Muscle of arm (tissue), 12 donors: ENCODE data around the gene CD1B. TPM values are rescaled to one million over a fixed set of nuclear protein-coding genes. Genes with fewer than 3 reads are reported as not detected.
A peak's percentile ranks its signal among the peaks of the same experiment; 100 is the strongest.
"Not testable (repeated sequence)": the region's sequence is repeated elsewhere in the genome, so short reads cannot be mapped to it uniquely, and the experiment has no call there.

ENCODE experiments used
- DNase-seq: peaks from one replicate; pipeline ENCODE4 v3.0.0-alpha.2; 2013
- polyA plus RNA-seq, 12 donors: library from polyadenylated mRNA; unstranded; fragments of 120-200 nt; gene quantifications; one replicate each; pipeline ENCODE4 v1.2.1, GENCODE V29; 2013; ENCODE audit not compliant: insufficient read length in 12 of 12

Gene CD1B
- polyA plus RNA-seq, 12 donors, result 0.12 TPM; not detected in 11

DNA sequence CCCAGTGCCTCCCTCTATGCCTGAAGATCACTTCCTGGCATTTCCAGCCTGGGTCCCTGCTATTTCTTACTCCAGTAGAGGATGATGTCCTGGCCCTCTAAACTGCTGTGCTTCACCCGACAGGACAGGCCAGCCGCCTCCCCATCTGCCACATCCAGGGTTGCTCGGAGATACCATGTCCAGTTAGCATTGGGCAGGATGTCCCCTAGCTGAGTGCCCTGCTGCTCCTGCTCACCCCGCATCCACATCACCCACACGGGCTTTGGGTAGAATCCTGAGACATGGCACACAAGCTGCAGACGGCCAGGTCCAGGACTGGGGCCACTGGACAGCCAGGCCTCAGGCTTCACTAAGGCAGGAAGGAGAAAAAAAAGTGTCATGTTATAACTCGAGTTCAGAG, 2.0 kb downstream of the CD1B start:
- DNase-seq, result no peak

DNA sequence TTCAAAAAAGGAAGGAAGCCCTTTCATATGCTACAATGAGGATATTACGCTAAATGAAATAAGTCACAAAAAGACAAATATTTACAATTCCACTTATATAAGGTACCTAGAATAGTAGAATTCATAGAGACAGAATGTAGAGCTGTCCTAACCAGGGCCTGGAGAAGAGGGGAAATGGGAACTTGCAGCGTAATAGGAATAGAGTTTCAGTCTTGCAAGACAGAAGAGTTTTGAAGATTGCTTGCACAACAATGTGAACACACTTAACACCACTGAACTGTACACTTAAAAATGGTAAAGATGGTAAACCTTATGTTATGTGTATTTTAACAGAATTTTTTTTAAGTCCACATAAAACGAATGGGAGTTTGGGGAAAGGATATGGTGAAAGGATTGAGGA, 2.9 kb downstream of the CD1B start:
- DNase-seq, result no peak

DNA sequence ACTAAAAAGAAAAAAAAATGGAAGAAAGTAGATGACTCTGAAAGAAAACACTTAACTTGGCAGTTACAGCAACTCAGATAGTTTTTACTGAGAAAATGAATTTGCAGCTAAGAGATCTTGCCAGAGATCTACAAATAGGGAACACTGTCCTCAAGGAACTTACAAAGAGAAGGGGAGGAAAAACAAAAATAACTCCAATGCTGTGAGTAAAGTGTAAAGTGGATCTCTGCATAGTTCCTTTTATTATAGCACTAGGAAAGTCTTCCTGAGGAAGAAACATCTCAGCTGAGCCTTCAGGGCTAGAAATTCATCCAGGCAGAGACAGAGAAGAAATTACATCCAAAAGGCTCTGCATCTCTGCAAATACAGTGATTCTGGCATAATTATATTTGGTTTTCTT, 3.9 kb downstream of the CD1B start:
- no peak for DNase-seq

DNA sequence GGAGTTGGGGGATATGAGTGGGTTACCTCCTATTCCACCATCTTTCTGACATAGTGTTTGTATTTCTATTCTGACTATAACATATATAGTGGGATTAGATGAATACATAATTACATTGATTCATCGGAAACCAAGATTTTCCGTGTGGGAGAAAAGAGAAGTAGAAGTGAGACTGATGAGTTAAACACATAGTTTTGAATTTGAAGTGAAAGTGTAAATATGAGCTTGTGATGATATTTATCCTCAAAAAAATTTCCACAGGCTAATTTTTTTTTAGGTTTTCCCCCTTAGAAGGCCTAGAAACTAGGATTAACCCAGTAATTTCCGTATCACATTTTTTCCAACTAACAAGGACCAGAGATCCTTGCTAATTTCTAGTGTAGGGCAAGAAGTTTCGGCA, 6.9 kb downstream of the CD1B start:
- DNase-seq, result no peak

DNA sequence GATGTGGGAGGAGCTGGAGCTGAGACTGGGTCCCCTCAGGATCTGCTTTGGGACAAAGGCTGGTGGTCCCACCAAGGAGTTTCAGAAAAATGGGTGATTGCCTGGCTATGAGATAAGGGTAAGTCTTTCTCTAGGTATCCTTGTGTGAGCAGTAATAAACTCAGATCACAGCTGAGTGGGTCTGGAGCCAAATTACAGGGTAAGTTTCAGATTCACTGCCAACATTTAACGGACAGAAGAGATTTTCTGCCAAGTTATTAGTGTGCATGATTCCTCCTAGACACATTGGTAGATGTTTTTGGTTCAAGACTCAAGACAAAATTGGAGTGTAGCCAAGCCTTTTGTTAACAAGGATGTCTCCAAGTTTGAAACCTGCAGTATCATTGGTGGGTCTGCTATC, 7.5 kb downstream of the CD1B start:
- DNase-seq, result no peak

DNA sequence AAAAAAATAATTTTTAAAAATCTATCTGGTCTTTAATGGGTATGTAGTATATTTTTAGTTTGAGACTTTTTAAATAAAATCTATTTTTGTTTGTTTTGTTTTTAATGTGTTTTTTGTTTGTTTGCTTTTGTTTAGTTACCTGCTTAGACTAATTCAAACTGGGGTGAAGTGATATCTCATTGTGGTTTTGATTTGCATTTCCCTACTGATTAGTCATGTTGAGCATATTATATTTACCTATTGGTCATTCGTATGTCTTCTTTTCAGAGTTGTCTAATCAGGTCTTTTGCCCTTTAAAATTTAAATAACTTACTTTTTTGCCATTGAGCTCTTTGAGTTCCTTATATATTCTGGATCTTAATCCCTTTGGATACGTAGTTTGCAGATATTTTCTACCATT, 20.3 kb downstream of the CD1B start:
- no peak for DNase-seq

DNA sequence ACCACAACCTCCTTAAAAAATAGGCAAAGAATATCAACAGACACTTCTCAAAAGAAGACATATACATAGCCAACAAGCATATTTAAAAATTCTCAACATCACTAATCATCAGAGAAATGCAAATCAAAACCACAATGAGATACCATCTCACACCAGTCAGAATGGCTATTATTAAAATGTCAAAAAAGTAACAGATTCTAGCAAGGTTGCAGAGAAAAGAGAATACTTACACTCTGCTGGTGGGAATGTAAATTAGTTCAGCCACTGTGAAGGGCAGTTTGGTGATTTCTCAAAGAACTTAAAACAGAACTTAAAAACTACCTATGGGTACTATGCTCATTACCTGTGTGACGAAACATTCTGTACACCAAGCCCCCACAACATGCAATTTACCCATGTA, 20.7 kb downstream of the CD1B start:
- DNase-seq, result no peak

DNA sequence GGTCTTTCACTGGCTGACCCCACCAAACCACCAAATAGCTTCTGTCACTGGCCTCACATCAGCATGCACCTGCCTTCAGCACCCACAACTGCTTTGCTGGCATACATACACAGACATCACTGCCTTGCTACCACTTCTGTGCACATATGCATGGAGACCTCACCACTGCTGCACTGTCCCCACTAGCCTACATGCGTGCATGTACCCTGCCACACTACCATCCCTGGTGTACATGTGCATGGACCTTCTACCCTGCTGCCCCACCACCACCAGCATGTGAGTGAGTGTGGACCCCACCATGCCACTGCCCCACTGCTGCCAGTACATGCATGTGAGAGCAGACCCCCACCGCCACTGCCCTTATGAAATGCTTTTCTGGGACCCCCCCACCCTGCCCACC, 35.5 kb downstream of the CD1B start:
- no peak for DNase-seq

DNA sequence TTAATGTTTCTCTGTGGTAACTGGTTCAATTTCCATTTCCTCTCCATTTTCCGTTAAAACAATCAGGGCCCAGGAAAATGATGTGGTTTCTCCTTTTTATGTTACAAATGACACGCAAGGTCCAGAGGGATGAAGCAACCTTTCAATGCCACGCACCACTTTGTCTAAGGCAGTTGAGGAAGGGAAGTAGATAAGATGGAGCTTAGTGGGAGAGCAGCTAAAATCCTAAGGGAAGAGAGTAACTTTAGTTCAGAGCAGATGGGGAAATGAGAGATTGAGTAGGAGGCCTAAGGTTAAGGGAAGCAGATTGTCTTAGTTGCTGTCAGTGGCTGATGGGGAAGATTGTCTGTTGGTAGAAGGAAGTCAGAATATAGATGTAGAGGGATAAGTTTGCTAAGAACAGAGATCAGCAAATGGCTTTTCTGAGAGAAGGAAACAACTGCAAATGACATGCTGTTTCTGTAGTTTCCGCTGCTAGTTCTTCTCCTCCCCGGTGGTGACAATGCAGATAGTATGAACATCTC, 40.9 kb downstream of the CD1B start:
- no peak for DNase-seq

DNA sequence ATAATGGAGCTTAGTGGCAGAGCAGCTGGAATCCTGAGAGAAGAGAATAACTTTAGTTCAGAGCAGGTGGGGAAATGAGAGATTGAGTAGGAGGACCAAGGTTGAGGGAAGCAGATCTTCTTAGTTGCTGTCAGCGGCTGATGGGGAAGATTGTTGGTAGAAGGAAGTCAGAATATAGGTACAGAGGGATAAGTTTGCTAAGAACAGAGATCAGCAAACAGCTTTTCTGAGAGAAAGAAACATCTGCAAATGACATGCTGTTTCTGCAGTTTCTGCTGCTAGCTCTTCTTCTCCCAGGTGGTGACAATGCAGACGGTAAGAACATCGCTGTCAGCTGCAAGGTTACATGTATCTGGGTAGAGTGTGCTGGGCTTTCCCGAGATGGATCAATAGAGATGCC, 41.5 kb downstream of the CD1B start, which contains the start of gene CD1C:
Gene CD1C (plus strand): TSS at position 113 of the 400 bp plus-strand sequence. CDS start 142 bp downstream, at position 255.
- no peak for DNase-seq

DNA sequence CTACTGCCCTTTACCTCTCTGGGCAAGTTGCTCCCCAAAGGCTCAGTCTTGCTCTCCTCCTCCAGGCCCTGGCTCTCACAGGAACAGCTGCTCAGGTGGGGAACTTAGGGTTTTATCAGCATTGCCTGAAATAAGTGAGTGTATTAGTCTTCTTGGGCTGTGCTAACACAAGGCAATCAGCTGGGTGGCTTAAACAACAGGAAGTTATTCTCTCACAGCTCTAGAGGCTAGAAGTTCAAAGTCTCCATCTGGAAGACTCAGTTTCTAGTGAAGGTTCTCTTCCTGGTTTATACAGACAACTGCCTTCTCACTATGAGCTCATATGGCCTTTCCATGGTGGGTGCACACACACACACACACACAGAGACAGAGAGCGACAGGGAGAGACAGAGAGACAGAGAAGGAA, 44.4 kb downstream of the CD1B start:
- no peak for DNase-seq

DNA sequence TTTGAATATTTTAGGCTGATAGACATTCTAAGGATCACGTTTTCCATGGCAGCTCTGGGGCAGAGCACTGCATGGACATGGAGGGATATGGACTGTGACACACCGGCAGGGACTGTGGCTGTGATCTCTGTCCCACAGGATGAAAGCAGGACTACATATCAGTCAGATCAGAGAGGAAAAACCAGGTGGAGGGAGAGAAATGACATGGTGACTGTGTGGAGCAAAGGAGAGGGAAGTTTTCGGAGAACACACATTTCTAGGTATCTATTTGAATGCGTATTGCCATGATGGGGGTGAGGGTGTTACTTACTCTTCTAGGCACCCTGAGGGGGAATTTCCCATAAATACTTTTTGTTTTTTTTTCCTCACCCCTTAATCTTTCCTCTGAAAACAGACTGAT, 44.8 kb downstream of the CD1B start:
- no peak for DNase-seq

DNA sequence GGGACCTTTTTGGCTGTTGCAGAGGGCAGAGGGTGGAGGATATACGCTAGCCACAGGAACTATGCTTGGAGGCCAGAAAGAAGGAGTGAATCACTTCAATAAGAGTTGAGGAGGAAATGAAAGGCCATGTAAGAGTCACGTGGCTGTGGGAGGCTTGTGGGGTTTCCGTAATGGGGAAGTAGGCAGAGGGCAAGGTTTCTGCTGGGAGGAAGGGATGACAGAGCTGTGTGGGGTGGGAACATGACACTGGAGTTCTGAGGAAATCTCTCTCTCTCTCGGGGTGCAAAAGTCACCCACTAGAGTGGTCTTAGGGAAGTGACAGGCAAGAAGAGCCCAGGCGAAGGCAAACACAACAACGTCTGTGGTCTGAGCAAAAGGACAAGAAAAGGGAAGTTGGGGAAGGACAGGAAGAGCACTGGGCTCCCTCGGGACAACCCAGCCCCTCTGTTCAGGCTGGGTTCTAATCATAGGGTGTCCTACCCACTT, 45.5 kb downstream of the CD1B start:
- DNase-seq, result peak; percentile 27

DNA sequence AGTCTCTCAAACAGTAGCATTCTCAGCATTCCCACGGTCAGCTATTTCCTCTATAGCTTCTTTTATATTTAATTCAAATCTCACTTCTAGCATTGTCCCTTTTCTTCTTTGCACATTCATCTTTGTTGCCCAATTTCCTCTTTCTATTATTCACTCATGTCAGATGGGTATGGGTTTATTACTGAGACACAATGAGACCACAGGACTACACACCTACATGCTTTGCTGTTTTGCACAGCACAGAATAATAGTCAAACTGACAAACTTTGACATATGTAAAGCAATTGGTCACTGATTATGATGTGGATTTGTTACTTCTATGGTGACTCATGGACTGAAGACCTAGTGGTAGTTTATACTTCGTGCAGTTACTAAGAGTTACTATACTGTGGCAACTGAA, 47.4 kb downstream of the CD1B start:
- no peak for DNase-seq

DNA sequence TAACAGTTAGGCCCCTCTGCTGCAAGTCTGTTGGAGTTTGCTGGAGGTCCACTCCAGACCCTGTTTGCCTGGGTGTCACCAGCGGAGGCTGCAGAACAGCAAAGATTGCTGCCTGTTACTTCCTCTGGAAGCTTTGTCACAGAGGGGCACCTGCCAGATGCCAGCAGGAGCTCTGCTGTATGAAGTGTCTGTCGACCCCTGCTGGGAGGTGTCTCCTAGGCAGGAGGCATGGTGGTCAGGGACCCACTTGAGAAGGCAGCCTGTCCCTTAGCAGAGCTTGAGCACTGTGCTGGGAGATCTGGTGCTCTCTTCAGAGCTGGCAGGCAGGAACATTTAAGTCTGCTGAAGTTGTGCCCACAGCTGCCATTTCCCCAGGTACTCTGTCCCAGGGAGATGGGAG, 48.9 kb downstream of the CD1B start:
- DNase-seq, result not testable (repeated sequence)

Other genes with a start within 250 kb of the CD1B start
- gene CD1D, start 150.6 kb downstream of the CD1B start, polyA plus RNA-seq, result 1 to 10 TPM in 9 of 12 donors, under 1 TPM in 1, not detected in 2; 0.83 to 2.7 (median 1.5) TPM
- under 1 TPM in 4 of 12 donors, not detected in 8; 0.09 to 0.70 (median 0.28) TPM for gene CD1A, start 77.1 kb downstream of the CD1B start, polyA plus RNA-seq
- 1 to 10 TPM in 3 of 12 donors, under 1 TPM in 7, not detected in 2; 0.57 to 2.7 (median 0.94) TPM for gene CD1C, start 41.6 kb downstream of the CD1B start, polyA plus RNA-seq
- gene CD1E, start 22.4 kb upstream of the CD1B start, polyA plus RNA-seq, result under 1 TPM in 2 of 12 donors, not detected in 10; 0.39 to 0.48 TPM
- not detected for gene OR10T2, start 67.9 kb upstream of the CD1B start, polyA plus RNA-seq
- gene OR10K2, start 94.7 kb upstream of the CD1B start, polyA plus RNA-seq, result not detected
- gene OR10K1, start 130.3 kb upstream of the CD1B start, polyA plus RNA-seq, result under 1 TPM in 4 of 12 donors, not detected in 8; 0.03 to 0.07 (median 0.05) TPM
- not detected for gene OR10R2, start 140.7 kb upstream of the CD1B start, polyA plus RNA-seq
- not detected for gene OR6Y1, start 222.9 kb upstream of the CD1B start, polyA plus RNA-seq
- gene OR6P1, start 239.0 kb upstream of the CD1B start, polyA plus RNA-seq, result not detected
- not detected for gene OR10X1, start 248.4 kb upstream of the CD1B start, polyA plus RNA-seq